Upper lobe of left lung (tissue), 6 donors: ENCODE measurements around the gene AGBL4. TPM values are rescaled to one million over a fixed set of nuclear protein-coding genes. Genes with fewer than 3 reads are reported as not detected.
"Not testable (repeated sequence)": the region's sequence is repeated elsewhere in the genome, so short reads cannot be mapped to it uniquely, and the experiment has no call there.

Experiments used
- ATAC-seq, 2 donors: fragments of 200-7000 bp; cut with Tn5 transposase; one replicate each; pipeline ENCODE4 v1.9.1; 2022; ENCODE audit warnings: mild to moderate bottlenecking in 2 of 2, moderate library complexity in 2 of 2; ENCODE audit not compliant: low FRiP score in 2 of 2
- DNase-seq, 2 donors: peaks; one replicate each; pipeline ENCODE4 v3.0.0-alpha.2; 2019 to 2020
- H3K27ac ChIP-seq, 4 donors: fragments of 200-600 bp; sonication (generic); one replicate each; pipeline ENCODE4 v1.5.1; 2016 to 2019
- H3K27me3 ChIP-seq, 4 donors: fragments of 200-600 bp; sonication (generic); one replicate each; pipeline ENCODE4 v1.5.1; 2017 to 2019
- H3K36me3 ChIP-seq, 4 donors: fragments of 200-600 bp; sonication (generic); one replicate each; pipeline ENCODE4 v1.5.1; 2016 to 2019
- H3K4me1 ChIP-seq, 4 donors: fragments of 200-600 bp; sonication (generic); one replicate each; pipeline ENCODE4 v1.5.1; 2018 to 2019
- H3K4me3 ChIP-seq, 4 donors: fragments of 200-600 bp; sonication (generic); one replicate each; pipeline ENCODE4 v1.5.1; 2017 to 2019; ENCODE audit warnings: mild to moderate bottlenecking in 2 of 4, moderate library complexity in 1 of 4
- H3K9me3 ChIP-seq, 4 donors: fragments of 200-600 bp; sonication (generic); one replicate each; pipeline ENCODE4 v1.5.1; 2018 to 2019
- EP300 ChIP-seq, 4 donors: sonication (generic); formaldehyde crosslinking; IDR thresholded peaks; one replicate each; pipeline ENCODE4 v1.5.1; 2017; ENCODE audit warnings: antibody characterized with exemption in 4 of 4, control low read depth in 2 of 4
- POLR2A ChIP-seq, 4 donors: fragments of 450-650 bp; IDR thresholded peaks; one replicate each; pipeline ENCODE4 v1.5.1; 2016 to 2017; ENCODE audit warnings: antibody characterized with exemption in 4 of 4, mild to moderate bottlenecking in 2 of 4
- POLR2AphosphoS5 ChIP-seq, 2 donors: sonication (generic); formaldehyde crosslinking; IDR thresholded peaks; one replicate each; pipeline ENCODE4 v1.5.1; 2017; ENCODE audit warnings: antibody characterized with exemption in 2 of 2
- WGBS, 2 donors: methylation state at CpG; one replicate each; pipeline ENCODE4 v1.1.5; 2017 to 2018; 5-methylcytosine and 5-hydroxymethylcytosine counted together
- total RNA-seq, 6 donors: library from RNA; depleted of rRNA in 4 of 6; stranded (reverse); fragments of >200 nt in 4 of 6; gene quantifications; one replicate each; pipeline versions ENCODE4 v1.1.0 to v1.2.1, GENCODE V29; 2016 to 2021
- TF ChIP-seq, protein P1 (sequence below), 6 experiments: fragments of 450-650 bp in 4 of 6; fragments of 200-600 bp in 2 of 6; sonication (generic) in 2 of 6; IDR thresholded peaks; one replicate each; pipeline ENCODE4 v1.5.1; 2016 to 2019; ENCODE audit warnings: antibody characterized with exemption in 6 of 6
- donor health status: DM: no; HTN: no; CAD: no; lungs with moderate emphysema.
- donor health status: DM: no; HTN: yes; CAD: no; lungs with severe emphysema.

Gene AGBL4
- total RNA-seq, 6 donors from 2014 or later, result 0.57 to 10.5 (median 1.5) TPM

DNA sequence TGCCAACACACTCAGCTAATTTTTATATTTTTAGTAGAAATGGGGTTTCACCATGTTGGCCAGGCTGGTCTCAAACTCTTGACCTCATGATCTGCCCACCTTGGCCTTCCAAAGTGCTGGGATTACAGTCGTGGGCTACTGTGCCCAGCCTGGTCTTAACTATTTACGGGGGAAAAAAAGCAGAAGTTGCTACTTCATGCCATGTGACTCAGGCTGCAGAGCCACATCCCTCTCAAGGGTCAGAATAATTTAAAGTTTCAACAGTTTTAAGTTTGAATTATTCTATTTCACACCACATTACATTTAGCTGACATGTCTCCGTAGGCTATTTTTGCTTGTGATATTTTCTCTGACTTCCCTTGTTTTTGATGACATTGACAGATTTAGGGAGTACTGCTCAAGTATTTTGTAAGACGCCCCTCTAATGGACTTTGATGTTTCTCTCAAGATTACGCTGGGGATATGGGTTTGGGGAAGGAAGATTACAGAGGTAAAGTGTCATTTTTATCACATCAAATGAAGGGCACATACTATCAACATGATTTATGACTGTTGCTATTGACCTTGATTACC lies 14.6 kb upstream of the AGBL4 start:
- no peaks in the 10 kb centered on the region for H3K4me1 ChIP-seq
- DNase-seq (no peak), ATAC-seq (no peak)
- TF ChIP-seq, protein P1, sequence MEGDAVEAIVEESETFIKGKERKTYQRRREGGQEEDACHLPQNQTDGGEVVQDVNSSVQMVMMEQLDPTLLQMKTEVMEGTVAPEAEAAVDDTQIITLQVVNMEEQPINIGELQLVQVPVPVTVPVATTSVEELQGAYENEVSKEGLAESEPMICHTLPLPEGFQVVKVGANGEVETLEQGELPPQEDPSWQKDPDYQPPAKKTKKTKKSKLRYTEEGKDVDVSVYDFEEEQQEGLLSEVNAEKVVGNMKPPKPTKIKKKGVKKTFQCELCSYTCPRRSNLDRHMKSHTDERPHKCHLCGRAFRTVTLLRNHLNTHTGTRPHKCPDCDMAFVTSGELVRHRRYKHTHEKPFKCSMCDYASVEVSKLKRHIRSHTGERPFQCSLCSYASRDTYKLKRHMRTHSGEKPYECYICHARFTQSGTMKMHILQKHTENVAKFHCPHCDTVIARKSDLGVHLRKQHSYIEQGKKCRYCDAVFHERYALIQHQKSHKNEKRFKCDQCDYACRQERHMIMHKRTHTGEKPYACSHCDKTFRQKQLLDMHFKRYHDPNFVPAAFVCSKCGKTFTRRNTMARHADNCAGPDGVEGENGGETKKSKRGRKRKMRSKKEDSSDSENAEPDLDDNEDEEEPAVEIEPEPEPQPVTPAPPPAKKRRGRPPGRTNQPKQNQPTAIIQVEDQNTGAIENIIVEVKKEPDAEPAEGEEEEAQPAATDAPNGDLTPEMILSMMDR (IDR thresholded peaks at IDR 0.05), result no peak
- TF ChIP-seq POLR2A (IDR thresholded peaks at IDR 0.05), result no peak
- TF ChIP-seq POLR2AphosphoS5 (IDR thresholded peaks at IDR 0.05), result no peak
- TF ChIP-seq EP300 (IDR thresholded peaks at IDR 0.05), result no peak
- no peak overlapping the region for H3K4me3 ChIP-seq
- H3K36me3 ChIP-seq, result no peaks in the 10 kb centered on the region
- H3K27me3 ChIP-seq, result no peaks in the 10 kb centered on the region
- WGBS, 2 donors, result 41 to 47% methylated on average over 5 of the region's 5 CpGs
- H3K27ac ChIP-seq, result no peak overlapping the region
- H3K9me3 ChIP-seq, result no peaks in the 10 kb centered on the region

DNA sequence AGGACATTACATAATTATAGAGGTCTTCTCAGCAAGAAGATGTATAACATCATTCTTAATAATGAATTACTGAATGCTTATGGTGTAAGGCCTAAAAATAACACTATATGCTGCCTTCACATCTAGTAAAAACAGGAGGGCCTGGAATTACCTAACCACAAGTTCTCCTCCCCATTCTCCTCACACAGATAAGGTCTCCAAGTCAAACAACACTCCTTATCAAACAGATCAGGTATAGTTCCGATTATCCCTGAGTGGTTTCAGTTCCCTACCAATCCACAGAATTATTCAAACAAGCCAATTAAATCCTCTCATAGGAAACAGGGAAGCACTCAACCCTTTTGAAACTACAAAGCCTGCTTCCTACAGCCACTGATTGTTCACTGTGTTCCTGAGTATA lies 4.0 kb upstream of the AGBL4 start:
- Histone ChIP-seq H3K27ac (no peak overlapping the region), H3K9me3 (no peaks in the 10 kb centered on the region), H3K36me3 (no peaks in the 10 kb centered on the region), H3K4me1 (peaks cover 0 to 12% (median 6%) of the 10 kb centered on the region in 4 donors), H3K27me3 (peaks cover 0 to 3% (median 0%) of the 10 kb centered on the region in 4 donors), H3K4me3 (no peak overlapping the region)
- 36 to 52% methylated on average over 1 of the region's 1 CpG for WGBS, 2 donors
- ATAC-seq (no peak), DNase-seq (no peak)
- TF ChIP-seq POLR2A (IDR thresholded peaks at IDR 0.05) (no peak), EP300 (IDR thresholded peaks at IDR 0.05) (no peak), POLR2AphosphoS5 (IDR thresholded peaks at IDR 0.05) (no peak)
- TF ChIP-seq, protein P1 (IDR thresholded peaks at IDR 0.05), result no peak

DNA sequence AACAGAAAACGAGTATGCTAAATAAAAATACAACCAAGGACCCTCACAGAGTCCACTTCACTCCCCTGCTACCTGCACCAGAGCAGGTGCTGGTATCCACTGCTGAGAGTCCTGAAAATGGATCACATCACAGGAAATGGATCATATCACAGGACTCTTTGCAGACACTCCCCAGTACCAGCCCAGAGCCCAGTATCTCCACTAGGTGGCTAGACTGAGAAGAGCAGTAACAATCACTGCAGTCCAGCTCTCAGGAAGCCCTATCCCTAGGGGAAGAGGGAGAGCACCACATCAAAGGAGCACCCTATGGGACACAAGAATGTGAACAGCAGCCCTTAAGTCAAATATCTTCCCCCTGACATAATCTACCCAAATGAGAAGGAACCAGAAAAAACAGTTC lies 28.0 kb downstream of the AGBL4 start:
- Histone ChIP-seq H3K27me3 (no peaks in the 10 kb centered on the region), H3K4me1 (no peaks in the 10 kb centered on the region), H3K9me3 (peaks cover 0 to 11% (median 3%) of the 10 kb centered on the region in 4 donors), H3K27ac (no peak overlapping the region), H3K4me3 (no peak overlapping the region), H3K36me3 (no peaks in the 10 kb centered on the region)
- 11 to 37% methylated on average over 1 of the region's 1 CpG for WGBS, 2 donors
- TF ChIP-seq, protein P1 (IDR thresholded peaks at IDR 0.05), result no peak
- no peak for TF ChIP-seq EP300 (IDR thresholded peaks at IDR 0.05)
- no peak for TF ChIP-seq POLR2AphosphoS5 (IDR thresholded peaks at IDR 0.05)
- no peak for TF ChIP-seq POLR2A (IDR thresholded peaks at IDR 0.05)
- no peak for DNase-seq
- no peak for ATAC-seq

DNA sequence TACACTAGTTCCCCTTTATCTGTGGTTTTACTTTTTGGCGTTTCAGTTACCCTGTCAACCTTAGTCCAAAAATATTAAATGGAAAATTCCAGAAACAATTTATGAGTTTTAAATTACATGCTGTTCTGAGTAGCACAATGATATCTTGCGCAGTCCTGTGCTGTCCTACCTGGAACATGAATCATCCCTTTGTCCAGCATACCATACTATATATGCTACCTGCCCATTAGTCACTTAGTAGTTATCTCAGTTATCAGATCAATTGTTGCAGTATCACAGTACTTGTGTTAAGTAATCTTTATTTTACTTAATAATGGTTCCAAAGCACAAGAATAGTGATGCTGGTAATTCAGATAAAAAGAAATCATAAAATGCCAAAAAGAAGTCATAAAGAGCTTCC lies 52.7 kb downstream of the AGBL4 start:
- Histone ChIP-seq H3K36me3 (no peaks in the 10 kb centered on the region), H3K4me1 (no peaks in the 10 kb centered on the region), H3K4me3 (no peak overlapping the region), H3K27ac (no peak overlapping the region), H3K27me3 (no peaks in the 10 kb centered on the region), H3K9me3 (no peaks in the 10 kb centered on the region)
- DNase-seq, result no peak
- TF ChIP-seq, protein P1 (IDR thresholded peaks at IDR 0.05), result no peak
- TF ChIP-seq EP300 (IDR thresholded peaks at IDR 0.05) (no peak), POLR2AphosphoS5 (IDR thresholded peaks at IDR 0.05) (no peak), POLR2A (IDR thresholded peaks at IDR 0.05) (no peak)
- WGBS, 2 donors, result 83% methylated on average over 2 of the region's 2 CpGs
- no peak for ATAC-seq

DNA sequence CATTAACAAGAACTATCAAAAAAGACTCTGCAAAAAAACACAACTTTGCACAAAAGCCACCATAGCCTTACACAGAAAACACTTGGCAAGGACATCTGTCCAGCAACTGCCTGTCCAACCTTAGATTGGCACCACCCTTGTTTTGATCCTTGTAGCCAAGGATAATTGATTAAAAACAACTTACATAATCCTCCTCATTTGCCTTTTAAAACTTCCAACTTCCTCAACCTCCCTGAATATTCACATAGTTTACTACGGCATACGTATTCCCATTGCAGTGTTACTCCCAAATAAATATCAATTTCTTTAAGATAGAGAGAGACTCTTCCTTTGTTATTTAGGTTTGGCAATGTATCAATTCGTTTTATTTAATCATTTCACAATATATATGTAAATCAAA lies 72.4 kb downstream of the AGBL4 start:
- TF ChIP-seq POLR2A (IDR thresholded peaks at IDR 0.05), result no peak
- TF ChIP-seq, protein P1 (IDR thresholded peaks at IDR 0.05), result no peak
- no peaks in the 10 kb centered on the region for H3K36me3 ChIP-seq
- H3K27me3 ChIP-seq, result no peaks in the 10 kb centered on the region
- ATAC-seq (no peak), DNase-seq (no peak)
- WGBS, 2 donors, result 61% methylated on average over 3 of the region's 3 CpGs
- H3K4me3 ChIP-seq, result no peak overlapping the region
- H3K27ac ChIP-seq, result no peak overlapping the region
- H3K4me1 ChIP-seq, result no peaks in the 10 kb centered on the region
- H3K9me3 ChIP-seq, result no peaks in the 10 kb centered on the region

DNA sequence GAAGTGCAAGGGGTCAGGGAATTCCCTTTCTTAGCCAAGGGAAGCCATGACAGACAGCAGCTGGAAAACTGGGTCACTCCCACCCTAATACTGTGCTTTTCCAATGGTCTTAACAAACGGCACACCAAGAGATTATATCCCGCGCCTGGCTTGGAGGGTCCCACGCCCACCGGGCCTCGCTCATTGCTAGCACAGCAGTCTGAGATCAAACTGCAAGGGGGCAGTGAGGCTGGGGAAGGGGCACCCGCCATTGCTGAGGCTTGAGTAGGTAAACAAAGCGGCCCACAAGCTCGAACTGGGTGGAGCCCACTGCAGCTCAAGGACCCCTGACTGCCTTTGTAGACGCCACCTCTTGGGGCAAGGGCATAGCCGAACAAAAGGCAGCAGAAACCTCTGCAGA lies 108.5 kb downstream of the AGBL4 start:
- H3K36me3 ChIP-seq, H3K4me1 ChIP-seq, H3K9me3 ChIP-seq, H3K4me3 ChIP-seq, H3K27ac ChIP-seq, H3K27me3 ChIP-seq, ATAC-seq: not testable (repeated sequence)
- 90 to 92% methylated on average over 9 to 11 of the region's 11 CpGs for WGBS, 2 donors
- peak in 1 of 2 donors; percentile 53 for DNase-seq
